SK-N-SH (cell line): ENCODE data around the gene POLE2. TPM values are rescaled to one million over a fixed set of nuclear protein-coding genes. Genes with fewer than 3 reads are reported as not detected.

Experiments
- CTCF ChIA-PET: fragments of 300-600, 350-600 bp; formaldehyde crosslinking; extraction: SDS; loops from one replicate; lab custom pipeline; 2021; lab: Yijun Ruan, JAX
- POLR2A ChIA-PET: fragments of 350-600 bp; sonication (Branson Sonifier 250); formaldehyde crosslinking; extraction: SDS; loops from one replicate; lab custom pipeline; 2020; ENCODE audit warnings: antibody characterized with exemption, inconsistent platforms; lab: Yijun Ruan, JAX
- DNase-seq: peaks from one replicate; pipeline ENCODE4 v3.0.0; 2012
- H2AFZ ChIP-seq: fragments of 200-600 bp; sonication (generic); 2 replicates; pipeline ENCODE4 v1.8.1; 2016; ENCODE audit warnings: antibody characterized with exemption, mild to moderate bottlenecking, low read depth
- H3F3A ChIP-seq: fragments of 200-600 bp; sonication (generic); replicated peaks from 2 replicates; pipeline ENCODE3; 2016; ENCODE audit warnings: antibody characterized with exemption, mild to moderate bottlenecking; ENCODE audit not compliant: insufficient read depth
- H3K27ac ChIP-seq, 2 experiments: fragments of 200-500 bp in 1 of 2; fragments of 200-600 bp in 1 of 2; sonication (Bioruptor generic) in 1 of 2; sonication (generic), shearing (Covaris generic) in 1 of 2; 2 replicates each; pipeline versions ENCODE4 v1.5.1 to v1.6.1; 2014 to 2016; ENCODE audit warnings: low read depth in 2 of 2, inconsistent platforms in 1 of 2, low read length in 1 of 2, mild to moderate bottlenecking in 1 of 2, mixed read lengths in 1 of 2
- H3K27me3 ChIP-seq: fragments of 200-600 bp; sonication (generic), shearing (Covaris generic); 2 replicates; pipeline ENCODE4 v1.6.1; 2016; ENCODE audit warnings: mixed run types; ENCODE audit not compliant: insufficient read depth
- H3K36me3 ChIP-seq, 2 experiments: fragments of 200-500 bp in 1 of 2; fragments of 200-600 bp in 1 of 2; sonication (Bioruptor generic) in 1 of 2; sonication (generic) in 1 of 2; replicated peaks in 1 of 2; 2 replicates each; pipeline versions ENCODE3 to v1.5.1; 2014 to 2016; ENCODE audit warnings: low read length in 1 of 2, mild to moderate bottlenecking in 1 of 2; ENCODE audit not compliant: insufficient read depth in 2 of 2, control insufficient read depth in 1 of 2
- H3K4me1 ChIP-seq, 2 experiments: fragments of 200-500 bp in 1 of 2; fragments of 200-600 bp in 1 of 2; sonication (Bioruptor generic) in 1 of 2; sonication (generic), shearing (Covaris generic) in 1 of 2; 2 replicates each; pipeline versions ENCODE4 v1.5.1 to v1.6.1; 2014 to 2016; ENCODE audit warnings: low read depth in 1 of 2, low read length in 1 of 2, mixed run types in 1 of 2; ENCODE audit not compliant: insufficient read depth in 2 of 2, control insufficient read depth in 1 of 2
- H3K4me2 ChIP-seq: fragments of 200-600 bp; sonication (generic), shearing (Covaris generic); 2 replicates; pipeline ENCODE4 v1.6.1; 2017; ENCODE audit warnings: mixed run types
- H3K4me3 ChIP-seq, 2 experiments: fragments of 200-500 bp in 1 of 2; fragments of 200-600 bp in 1 of 2; sonication (Bioruptor generic) in 1 of 2; sonication (generic), shearing (Covaris generic) in 1 of 2; 2 replicates each; pipeline versions ENCODE4 v1.5.1 to v1.8.1; 2014 to 2016; ENCODE audit warnings: low read depth in 2 of 2, inconsistent platforms in 1 of 2, low read length in 1 of 2, mild to moderate bottlenecking in 1 of 2, mixed read lengths in 1 of 2, moderate library complexity in 1 of 2
- H3K79me2 ChIP-seq: fragments of 200-600 bp; sonication (generic); 2 replicates; pipeline ENCODE4 v1.8.1; 2017; ENCODE audit warnings: mild to moderate bottlenecking; ENCODE audit not compliant: insufficient read depth
- H3K9ac ChIP-seq: fragments of 200-600 bp; sonication (generic); 2 replicates; pipeline ENCODE4 v1.6.1; 2017; ENCODE audit warnings: mixed run types
- H3K9me2 ChIP-seq: fragments of 200-600 bp; sonication (generic); 2 replicates; pipeline ENCODE4 v1.6.1; 2017; ENCODE audit warnings: mixed run types
- H3K9me3 ChIP-seq: fragments of 200-600 bp; sonication (generic); 2 replicates; pipeline ENCODE4 v1.6.1; 2017; ENCODE audit warnings: mixed run types, mild to moderate bottlenecking, moderate library complexity
- H4K20me1 ChIP-seq: fragments of 200-600 bp; sonication (generic); 2 replicates; pipeline ENCODE4 v1.6.1; 2017; ENCODE audit warnings: mild to moderate bottlenecking, mixed run types; ENCODE audit not compliant: insufficient read depth
- CTCF ChIP-seq: fragments of 200-600 bp; sonication (generic); IDR thresholded peaks from 2 replicates; pipeline ENCODE4 v1.6.1; 2017; ENCODE audit warnings: antibody characterized with exemption, mild to moderate bottlenecking, moderate library complexity
- EZH2phosphoT487 ChIP-seq: fragments of 200-600 bp; sonication (generic); IDR thresholded peaks from 2 replicates; pipeline ENCODE4 v1.6.1; 2017; ENCODE audit warnings: low read depth, mixed run types, mild to moderate bottlenecking, antibody characterized with exemption, moderate library complexity, borderline replicate concordance
- FOXJ3 ChIP-seq: sonication (generic); formaldehyde crosslinking; IDR thresholded peaks from 2 replicates; pipeline ENCODE4 v1.5.1; 2020; ENCODE audit warnings: mild to moderate bottlenecking, missing genetic modification reagents
- GABPA ChIP-seq: IDR thresholded peaks from 2 replicates; pipeline ENCODE4 v1.4.0; 2012; ENCODE audit warnings: low read depth, mild to moderate bottlenecking
- MAX ChIP-seq: IDR thresholded peaks from 2 replicates; pipeline ENCODE4 v1.4.0; 2012; ENCODE audit warnings: low read depth
- MEF2A ChIP-seq: IDR thresholded peaks from 2 replicates; pipeline ENCODE4 v1.4.0; 2012; ENCODE audit warnings: low read depth, borderline replicate concordance
- MXI1 ChIP-seq: IDR thresholded peaks from 2 replicates; pipeline ENCODE4 v1.6.1; 2012; ENCODE audit warnings: mild to moderate bottlenecking, low read depth, low read length, improper control_type of control experiment
- NFIC ChIP-seq: IDR thresholded peaks from 2 replicates; pipeline ENCODE4 v1.4.0; 2012; ENCODE audit warnings: borderline replicate concordance
- PBX3 ChIP-seq: IDR thresholded peaks from 2 replicates; pipeline ENCODE4; 2012
- POLR2AphosphoS5 ChIP-seq: IDR thresholded peaks from 2 replicates; pipeline ENCODE4 v1.6.1; 2012; ENCODE audit warnings: low read depth, low read length
- RCOR1 ChIP-seq: fragments of 150-350 bp; IDR thresholded peaks from 2 replicates; pipeline ENCODE4 v1.6.1; 2017; ENCODE audit warnings: antibody characterized with exemption, low read length
- REST ChIP-seq: IDR thresholded peaks from 2 replicates; pipeline ENCODE4 v1.6.1; 2012; ENCODE audit warnings: mild to moderate bottlenecking, low read depth, low read length, moderate library complexity
- RFX5 ChIP-seq: IDR thresholded peaks from 2 replicates; pipeline ENCODE4 v1.6.1; 2012; ENCODE audit warnings: mild to moderate bottlenecking, improper control_type of control experiment, low read length
- SMC3 ChIP-seq: IDR thresholded peaks from 2 replicates; pipeline ENCODE4 v1.6.1; 2012; ENCODE audit warnings: low read depth, low read length, improper control_type of control experiment
- TCF12 ChIP-seq: IDR thresholded peaks from 2 replicates; pipeline ENCODE4 v1.4.0; 2012
- TEAD4 ChIP-seq: IDR thresholded peaks from 2 replicates; pipeline ENCODE4 v1.4.0; 2012; ENCODE audit warnings: mild to moderate bottlenecking, borderline replicate concordance; ENCODE audit not compliant: insufficient read depth
- USF1 ChIP-seq: IDR thresholded peaks from 2 replicates; pipeline ENCODE4 v1.4.0; 2012; ENCODE audit warnings: low read depth, borderline replicate concordance
- USF2 ChIP-seq: fragments of 150-350 bp; IDR thresholded peaks from 2 replicates; pipeline ENCODE4 v1.6.1; 2017; ENCODE audit warnings: antibody characterized with exemption, low read length, low read depth, borderline replicate concordance
- YY1 ChIP-seq: IDR thresholded peaks from 2 replicates; pipeline ENCODE4 v1.4.0; 2012; ENCODE audit warnings: low read depth, mild to moderate bottlenecking
- WGBS: methylation state at CpG from one replicate; pipeline ENCODE4 v1.1.6; 2017; ENCODE audit warnings: low lambda C conversion rate; 5-methylcytosine and 5-hydroxymethylcytosine counted together
- polyA plus RNA-seq, 3 experiments: library from polyadenylated mRNA; depleted of rRNA; stranded (reverse); fragments of >200 nt; gene quantifications; 2 replicates each; pipeline ENCODE4 v1.2.3, GENCODE V29; 2012

Gene POLE2
- polyA plus RNA-seq, 1 of the 3 experiments (the other 2 are of a cell fraction): 8.5 TPM

GRCh38 chr14:49654511-49654910 lies 33.5 kb downstream of the POLE2 start:
- CTCF ChIA-PET: interaction anchor here (0.6 to 1.2 kb wide), 2 partner anchors 12 to 67 kb away, joined by 3 read pairs; no protein-coding TSS in a partner anchor
- Histone ChIP-seq H3K4me1 (no peaks in the 10 kb centered on the region), H3K9me2 (no peaks in the 10 kb centered on the region), H2AFZ (no peak overlapping the region), H3K79me2 (peaks cover 2% of the 10 kb centered on the region; the same call in 1 of the 2 replicates), H3K27ac (no peak overlapping the region), H3K27me3 (no peaks in the 10 kb centered on the region), H4K20me1 (no peaks in the 10 kb centered on the region), H3K9me3 (no peaks in the 10 kb centered on the region), H3F3A (peaks cover 4% of the 10 kb centered on the region), H3K9ac (no peak overlapping the region), H3K36me3 (peaks cover 10 to 13% of the 10 kb centered on the region in 2 experiments), H3K4me3 (no peak overlapping the region), H3K4me2 (no peak overlapping the region)
- 96% methylated on average over 3 of the region's 3 CpGs for WGBS
- DNase-seq: no peak
- no peak for TF ChIP-seq USF2
- no peak for TF ChIP-seq EZH2phosphoT487
- TF ChIP-seq YY1: no peak
- TF ChIP-seq SMC3: no peak
- TF ChIP-seq CTCF: no peak
- no peak for TF ChIP-seq MXI1
- no peak for TF ChIP-seq MEF2A
- no peak for TF ChIP-seq POLR2AphosphoS5
- TF ChIP-seq MAX: no peak
- TF ChIP-seq GABPA: no peak
- TF ChIP-seq RFX5: no peak
- no peak for TF ChIP-seq TCF12
- no peak for TF ChIP-seq TEAD4
- no peak for TF ChIP-seq REST
- no peak for TF ChIP-seq PBX3
- no peak for TF ChIP-seq NFIC
- no peak for TF ChIP-seq RCOR1
- no peak for TF ChIP-seq USF1
- TF ChIP-seq FOXJ3: no peak
- POLR2A ChIA-PET: no interaction called here
